ENCODE results near the gene CTNNA3.

CTNNA3 gene

DNA sequence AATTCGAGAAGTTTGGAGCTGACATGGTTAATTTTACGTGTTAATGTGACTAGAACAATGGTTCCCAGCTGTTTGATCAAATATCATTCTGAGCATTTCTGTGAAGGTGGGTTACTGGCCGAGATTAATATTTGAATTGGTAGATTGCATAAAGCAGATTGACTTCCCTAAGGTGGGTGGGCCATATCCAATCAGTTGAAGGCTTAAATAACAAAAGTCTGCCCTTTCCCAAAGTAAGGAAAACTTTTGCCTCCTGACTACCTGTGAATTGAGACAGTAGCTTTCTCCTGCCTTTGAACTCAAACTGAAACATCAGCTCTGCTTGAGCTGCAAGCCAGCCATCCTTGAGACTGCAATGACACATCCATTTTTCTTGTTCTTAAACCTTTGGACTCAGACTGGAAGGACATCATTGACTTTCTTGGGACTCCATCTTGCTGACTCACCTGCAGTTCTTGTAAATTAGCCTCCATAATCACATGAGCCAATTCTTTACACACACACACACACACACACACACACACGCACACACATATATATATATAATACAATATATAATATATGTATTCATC is 833.2 kb downstream of the CTNNA3 start:
- DNase-seq (ENCODE audit: low spot score) = no peak

DNA sequence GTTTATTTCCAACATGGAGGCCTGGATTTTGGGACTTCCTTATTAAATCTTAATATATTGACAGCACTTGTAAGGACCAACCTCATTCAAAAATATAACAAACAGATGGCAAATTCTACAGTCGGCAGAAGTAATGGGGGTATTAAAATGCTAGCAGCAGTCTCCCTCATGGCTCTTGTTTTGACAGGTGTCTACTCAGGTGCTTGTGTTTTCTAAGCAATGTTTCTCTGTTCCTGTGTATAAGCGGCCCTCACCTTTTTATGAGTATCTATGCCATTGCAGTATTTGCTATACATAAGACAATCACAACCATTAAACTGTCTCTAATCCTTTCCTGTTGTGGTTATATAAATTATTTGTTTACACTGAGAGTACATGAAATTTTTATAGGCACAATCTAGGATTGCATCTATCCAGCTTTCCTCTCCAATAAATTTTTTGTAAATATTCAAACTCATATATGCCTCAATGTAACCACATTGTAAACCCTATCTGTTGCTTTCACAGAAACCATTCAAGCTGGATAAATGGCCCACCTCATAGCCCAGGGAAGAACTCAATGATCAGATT is 835.5 kb downstream of the CTNNA3 start:
- no peak for DNase-seq (ENCODE audit: low spot score)

DNA sequence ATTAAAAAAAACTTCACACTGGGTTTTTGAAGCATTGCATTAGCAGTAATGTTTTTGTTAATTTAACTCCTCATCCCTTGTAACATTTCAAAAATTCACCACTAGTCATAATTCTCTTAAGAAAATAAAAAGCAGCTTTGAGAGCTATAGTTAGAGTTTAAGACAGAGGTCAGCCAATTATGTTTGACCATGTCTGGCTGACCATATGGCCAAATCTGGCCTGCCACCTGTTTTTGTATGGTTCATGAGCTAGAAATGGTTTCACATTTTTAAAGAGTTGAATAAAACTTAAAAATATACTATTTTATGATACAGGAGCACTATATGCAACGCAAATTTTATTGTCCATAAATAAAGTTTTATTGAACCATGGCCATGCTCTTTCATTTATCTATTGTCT is 843.2 kb downstream of the CTNNA3 start:
- DNase-seq (ENCODE audit: low spot score) = no peak

DNA sequence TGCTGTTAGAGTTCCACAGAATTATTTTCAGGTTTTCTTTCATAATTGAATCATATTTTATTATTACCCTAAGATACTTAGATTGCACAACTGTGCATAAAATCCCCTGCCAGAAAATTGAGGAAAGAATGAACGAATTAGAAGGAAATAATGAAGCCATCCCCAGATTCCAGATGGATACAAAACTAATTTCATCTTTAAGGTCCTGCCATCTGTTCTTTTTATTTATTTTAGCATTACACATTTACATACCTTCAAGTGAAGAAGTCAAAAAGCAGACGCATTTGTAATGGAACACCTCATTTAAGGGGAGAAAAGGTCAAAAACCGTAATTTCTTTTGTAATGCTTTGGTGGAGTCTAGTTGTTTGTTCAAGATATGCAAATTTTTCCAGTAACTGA is 847.1 kb downstream of the CTNNA3 start:
- no peak for DNase-seq (ENCODE audit: low spot score)

DNA sequence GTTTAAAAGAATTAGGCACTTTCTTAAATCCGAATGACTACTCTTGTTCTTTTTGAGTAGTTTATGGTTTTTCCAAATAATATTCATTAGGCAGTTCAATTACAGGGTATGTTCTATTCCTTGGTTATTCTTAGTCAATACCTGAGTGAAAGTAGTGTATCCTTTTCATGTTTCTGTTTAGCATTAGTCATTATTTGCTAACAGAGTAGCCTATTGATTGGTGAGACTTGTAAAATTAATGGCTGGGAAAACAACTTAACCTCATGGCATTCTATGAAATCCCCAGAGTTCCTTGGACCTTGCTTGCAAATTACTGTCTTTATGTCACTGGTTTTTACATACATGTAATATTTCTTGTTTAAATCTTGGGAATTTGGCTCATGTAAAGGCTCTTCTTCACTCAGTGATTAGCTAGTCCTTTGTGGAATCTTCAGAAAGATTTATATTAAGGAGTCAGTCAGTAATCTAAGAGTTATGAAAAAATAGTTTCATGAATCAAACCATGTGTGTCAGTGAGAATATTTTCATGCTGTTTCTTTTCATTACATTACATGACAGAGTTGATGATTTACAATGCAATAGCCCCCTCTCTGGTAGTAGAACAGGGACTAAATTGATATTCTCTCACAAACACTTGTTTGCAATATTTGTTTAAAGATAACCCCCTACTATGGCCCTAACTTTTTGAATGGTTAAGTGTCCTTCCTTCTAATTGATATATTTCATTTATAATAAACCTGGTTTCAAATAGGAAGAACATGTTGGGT is 851.6 kb downstream of the CTNNA3 start:
- DNase-seq (ENCODE audit: low spot score) = no peak

DNA sequence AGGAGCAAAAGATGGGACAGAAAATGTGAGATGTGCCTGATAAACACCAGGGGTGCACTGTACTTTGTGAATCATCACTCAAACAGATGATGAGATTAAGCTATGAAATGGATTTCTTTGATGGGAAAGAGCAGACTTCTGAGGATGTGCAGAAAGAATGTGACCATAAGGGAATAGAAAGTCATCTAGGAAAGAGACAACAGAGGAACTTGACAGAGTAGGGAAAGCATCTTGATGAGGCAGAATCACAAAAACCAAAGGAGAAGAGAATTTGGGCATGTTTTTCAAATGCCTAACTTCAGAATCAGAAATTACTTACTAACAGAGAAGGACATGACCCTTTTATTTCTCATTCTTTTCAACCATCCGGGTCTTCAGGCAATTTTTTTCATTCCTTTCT is 852.6 kb downstream of the CTNNA3 start:
- DNase-seq (ENCODE audit: low spot score) = no peak

DNA sequence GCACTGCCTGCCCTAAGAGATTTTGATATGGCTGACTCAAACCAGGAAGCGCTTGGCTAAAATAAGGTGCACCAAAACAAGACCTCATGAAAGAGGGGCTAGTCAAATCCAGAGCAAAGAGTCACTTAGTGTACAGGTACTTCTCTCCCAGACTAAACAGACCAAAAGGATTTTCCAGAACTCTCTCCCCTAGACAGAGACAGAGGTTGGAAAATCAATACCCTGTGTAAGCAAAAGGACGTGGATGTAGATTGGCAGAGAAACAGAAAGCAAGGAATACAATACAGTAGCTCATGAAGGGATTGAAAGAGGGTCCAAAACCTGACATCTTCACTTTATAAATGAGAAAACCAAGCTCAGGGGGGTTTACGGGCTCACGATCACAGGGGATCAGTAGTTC is 853.1 kb downstream of the CTNNA3 start:
- no peak for DNase-seq (ENCODE audit: low spot score)

DNA sequence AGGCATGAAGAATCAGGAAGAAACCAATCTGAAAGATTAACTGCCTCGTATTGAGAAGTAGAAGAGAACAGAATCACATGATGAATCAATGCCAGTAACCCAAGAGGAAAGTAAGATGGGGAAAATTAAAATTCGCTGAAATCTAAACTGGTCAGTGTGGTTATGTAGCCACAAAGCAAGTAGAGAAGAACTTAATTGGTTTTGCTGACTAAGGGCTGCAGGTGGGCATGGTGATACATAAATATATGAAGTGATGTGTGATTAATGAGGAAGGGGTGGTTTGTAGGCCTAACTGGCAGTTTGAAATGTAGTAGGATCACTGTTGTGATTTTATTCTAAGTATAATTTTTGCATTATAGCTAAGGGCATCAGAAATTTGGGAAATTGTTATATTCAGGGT is 853.6 kb downstream of the CTNNA3 start:
- DNase-seq (ENCODE audit: low spot score) = no peak

DNA sequence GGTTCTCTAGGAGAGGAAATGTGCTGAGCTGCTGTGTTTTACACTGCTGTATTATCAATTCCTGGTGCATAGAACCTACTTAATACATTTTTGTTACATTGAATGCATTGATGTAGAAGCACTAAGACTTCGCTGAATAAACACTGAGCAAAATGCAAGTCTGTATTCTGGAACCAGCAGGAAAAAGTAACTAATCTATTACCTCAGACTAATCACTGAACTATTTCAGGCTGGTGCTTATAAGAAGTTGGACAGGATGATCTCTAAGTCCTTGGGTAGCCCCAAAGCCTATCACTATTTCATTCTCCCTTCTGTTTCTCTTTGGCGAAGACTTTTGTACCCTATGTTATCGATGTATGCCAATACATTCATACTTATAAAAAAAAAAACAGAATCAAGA is 857.3 kb downstream of the CTNNA3 start:
- DNase-seq (ENCODE audit: low spot score) = no peak

DNA sequence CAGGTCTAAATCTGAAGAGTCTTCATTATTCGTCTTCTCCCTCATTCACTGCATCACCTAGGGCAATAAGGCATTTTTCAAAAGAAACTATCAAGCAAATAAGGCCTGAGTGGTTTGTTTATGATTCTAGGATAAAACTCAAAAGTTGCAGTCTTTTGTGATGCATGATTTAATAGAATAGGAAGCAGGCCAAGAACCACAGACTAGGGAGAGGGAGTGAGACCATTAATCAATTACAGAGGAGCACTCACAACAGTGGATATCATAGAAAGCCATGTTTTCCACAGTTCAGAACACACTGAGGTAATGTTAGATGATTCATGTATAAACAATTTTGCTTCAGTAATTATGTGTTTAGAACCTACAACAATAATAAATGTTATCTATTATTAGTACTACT is 858.0 kb downstream of the CTNNA3 start:
- DNase-seq (ENCODE audit: low spot score) = no peak

DNA sequence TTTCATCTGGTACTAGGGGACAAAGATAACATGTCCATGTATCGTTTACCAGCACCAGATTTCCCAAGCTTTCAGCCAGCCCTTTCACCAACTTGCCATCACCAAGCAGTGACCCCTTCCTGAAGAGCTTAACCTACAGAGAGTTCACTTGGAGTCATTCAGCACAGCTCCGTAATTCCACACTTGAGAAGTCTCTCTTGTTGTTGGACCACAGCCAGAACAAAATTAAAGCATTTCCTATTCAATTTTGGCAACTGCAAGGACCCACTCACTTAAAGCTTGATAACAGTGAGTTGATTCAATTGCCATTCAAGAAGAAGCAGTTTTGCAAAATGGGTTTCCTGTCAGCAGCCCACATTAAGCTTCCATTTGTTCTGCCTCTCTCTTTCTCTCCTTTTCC is 858.7 kb downstream of the CTNNA3 start:
- DNase-seq (ENCODE audit: low spot score) = no peak

DNA sequence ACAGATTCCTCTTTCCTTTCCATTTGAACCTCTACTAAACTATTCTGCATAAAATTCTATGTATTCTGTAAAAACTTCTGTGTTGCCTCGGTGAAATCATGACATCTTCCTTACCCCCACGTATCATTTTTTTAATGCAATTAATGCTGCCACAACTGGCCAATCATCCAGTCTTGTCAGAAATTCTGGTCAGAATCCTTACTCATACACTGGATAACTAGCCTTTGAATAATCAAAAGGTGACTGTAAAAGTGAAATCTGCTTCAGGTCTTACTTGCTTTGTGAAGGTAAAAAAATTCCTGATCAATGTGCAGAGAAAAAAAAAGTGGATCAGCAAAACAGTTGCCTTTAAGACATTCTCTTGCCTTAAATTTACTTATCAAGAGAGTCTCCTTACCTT is 859.2 kb downstream of the CTNNA3 start:
- no peak for DNase-seq (ENCODE audit: low spot score)

DNA sequence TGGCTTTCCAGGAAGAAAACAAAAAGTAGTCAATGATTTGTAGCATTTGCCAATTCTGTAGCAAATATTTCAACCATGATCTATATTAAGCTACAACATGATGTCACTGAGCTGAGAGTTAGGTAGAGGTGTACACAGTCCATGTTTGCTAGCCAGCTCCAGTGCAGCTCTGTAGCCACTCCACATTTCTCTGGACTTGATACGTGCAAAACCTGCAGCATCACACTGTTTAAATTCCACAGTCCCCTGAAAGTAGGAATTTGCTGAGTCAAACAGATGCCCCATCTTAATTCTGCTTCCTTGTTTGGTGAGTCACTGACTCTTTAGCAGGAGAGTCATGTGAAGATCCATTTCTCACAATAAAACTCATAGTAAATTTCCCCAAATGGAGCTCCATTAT is 859.9 kb downstream of the CTNNA3 start:
- DNase-seq (ENCODE audit: low spot score) = no peak

DNA sequence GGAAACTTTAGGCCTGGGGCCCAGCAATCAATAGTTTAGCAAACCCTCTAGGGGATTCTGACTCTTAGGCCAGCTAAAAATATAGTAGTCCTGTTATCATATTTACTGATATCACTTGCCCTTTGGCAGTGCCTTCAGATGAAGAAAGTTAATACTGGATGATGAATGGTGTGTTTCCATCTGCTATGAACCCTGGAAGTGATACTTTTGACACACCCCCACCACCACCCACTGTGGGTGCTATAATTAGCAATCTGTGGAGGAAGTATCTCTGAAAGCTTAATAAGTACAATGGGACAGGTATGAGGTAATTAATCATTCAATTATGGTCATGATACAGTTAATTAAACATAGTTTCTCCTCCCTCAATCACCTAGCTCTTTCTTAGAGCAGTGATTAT is 860.6 kb downstream of the CTNNA3 start:
- no peak for DNase-seq (ENCODE audit: low spot score)

DNA sequence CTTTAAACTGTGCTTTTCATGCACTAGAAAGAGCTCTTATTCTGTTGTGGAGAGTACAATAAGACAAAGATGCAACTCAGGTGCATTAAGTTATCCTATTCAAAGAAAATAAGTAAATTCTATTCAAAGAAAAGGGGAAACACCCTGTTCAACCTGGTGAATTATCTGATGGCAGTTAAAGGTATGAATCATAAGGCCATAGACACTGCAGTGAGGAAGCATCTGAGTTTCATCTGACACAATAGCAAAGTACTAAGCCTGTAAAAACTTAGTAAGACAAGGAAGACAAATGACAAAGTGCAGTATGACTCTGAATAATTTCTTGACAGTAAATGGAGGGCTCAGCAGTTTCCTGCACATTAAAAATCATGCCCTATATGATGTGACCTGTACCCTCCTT is 861.2 kb downstream of the CTNNA3 start:
- no peak for DNase-seq (ENCODE audit: low spot score)

DNA sequence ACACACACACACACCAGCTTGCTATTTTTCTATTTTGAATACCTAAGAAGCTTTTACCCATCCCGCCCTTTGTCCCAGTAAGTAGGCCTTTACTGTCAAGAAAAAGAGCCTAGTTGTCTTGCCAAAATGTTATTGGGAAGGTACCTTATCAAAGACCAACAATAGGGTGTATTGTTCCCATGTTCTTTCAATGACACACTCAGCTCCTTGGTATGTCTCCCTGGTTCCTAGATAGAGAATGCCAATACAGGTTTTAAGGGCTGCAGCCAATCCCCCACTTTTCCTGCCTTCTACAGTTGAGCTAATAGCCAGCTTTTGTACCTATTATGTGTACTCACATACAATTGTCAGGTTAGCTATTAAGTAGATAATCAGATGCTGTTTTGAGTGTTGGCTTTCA is 862.1 kb downstream of the CTNNA3 start:
- DNase-seq (ENCODE audit: low spot score) = no peak

DNA sequence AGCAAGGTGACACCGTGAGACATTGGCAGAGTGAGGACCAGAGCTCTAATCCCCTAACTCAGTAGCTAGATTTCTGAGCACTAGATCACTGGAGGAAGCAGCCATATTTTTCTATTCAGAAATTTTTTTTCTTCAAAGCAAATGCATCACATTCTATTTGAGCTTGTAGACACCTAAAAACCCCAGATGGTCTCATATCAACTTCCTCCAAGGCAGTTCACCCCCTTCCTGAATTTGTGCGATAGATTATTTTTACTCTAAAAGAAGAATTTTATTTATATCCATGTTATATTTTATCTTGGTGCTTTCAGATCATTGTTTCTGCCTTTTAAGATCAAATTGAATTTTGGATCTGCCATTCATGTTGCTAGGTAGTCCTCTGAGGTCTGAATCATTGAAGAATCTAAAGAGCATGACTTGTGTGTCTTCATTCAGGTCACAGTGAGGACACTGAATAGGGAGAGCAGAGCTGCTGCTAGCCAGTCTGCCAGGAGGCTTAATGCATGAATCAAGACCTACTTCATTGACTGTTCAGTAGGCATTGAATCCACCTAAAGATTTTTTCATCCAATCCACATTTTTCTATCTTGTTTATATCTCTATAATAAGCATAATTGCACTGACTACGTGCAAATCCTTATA is 863.1 kb downstream of the CTNNA3 start:
- DNase-seq (ENCODE audit: low spot score) = no peak

DNA sequence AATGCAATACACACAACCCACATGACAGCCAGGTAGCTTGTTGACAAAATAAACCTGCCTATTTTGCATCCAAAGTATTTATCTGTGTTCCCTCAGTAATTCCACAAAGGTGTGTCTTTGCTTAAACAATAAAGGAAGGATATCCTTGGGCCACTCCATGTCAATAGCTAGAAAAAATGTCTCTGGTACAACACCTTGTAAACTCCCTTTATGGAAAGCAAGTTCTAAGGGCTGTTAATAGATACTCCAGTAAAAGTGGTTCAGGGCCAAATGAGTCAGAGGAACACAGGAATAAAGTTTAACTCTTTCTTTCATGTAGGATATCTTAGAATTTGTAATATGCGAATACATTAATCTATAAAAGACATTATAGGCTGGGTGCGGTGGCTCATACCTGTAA is 867.0 kb downstream of the CTNNA3 start:
- no peak for DNase-seq (ENCODE audit: low spot score)

DNA sequence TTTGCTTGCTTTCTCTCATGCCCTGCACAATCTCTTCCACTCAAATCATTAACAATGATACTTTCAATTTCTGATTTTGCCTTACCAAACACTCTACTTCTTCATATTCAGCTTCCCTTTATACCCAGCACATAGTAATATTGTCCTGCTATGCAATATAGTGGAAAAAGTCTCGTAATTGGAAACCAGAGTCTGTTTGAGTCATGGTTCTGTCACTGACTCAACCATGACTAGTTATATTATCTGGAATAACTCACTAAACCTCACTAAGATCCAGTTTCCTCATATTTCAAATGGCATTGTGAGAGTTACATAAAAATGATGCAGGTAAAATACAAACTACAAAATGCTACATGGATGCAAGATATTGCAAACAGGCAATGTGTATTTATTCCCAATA is 868.6 kb downstream of the CTNNA3 start:
- DNase-seq (ENCODE audit: low spot score) = no peak

DNA sequence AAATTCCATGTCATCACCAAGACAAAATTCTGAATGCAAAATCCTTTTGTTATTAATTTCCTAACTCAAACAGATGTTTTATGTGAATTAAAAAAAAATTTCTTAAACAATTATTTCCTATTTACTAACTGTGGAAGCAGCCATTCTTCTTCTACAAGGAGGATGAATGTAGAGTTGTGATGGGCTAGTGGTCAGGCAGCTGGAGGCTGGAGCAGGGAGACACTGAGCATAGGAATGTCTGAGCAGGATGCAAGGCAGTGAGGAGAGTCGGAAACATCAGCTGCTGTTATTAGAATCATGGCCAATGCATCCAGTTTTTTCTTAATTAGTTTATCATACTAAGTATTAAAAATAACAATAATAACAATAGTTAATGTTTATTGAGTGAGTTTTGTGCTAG is 872.7 kb downstream of the CTNNA3 start:
- DNase-seq (ENCODE audit: low spot score) = no peak

DNA sequence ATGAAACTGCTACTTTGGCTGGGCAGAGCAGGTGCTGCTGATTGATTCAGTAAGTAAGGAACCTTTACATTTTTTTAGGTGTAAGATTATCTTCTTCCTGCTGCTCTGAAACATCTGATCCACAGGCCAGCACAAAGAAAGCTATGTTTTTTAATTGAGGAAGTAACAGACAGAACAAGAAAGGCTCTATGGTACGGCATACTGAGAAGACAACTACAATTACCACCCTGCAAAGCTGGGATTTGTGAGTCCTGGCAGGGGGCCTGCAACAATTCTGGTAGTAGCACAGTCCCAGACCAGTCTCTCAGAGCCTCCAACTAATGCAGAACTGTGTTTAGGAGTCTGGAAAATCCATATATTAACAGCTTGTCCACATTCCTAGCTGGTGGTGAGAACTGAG is 873.2 kb downstream of the CTNNA3 start:
- peak; percentile 52 for DNase-seq (ENCODE audit: low spot score)

DNA sequence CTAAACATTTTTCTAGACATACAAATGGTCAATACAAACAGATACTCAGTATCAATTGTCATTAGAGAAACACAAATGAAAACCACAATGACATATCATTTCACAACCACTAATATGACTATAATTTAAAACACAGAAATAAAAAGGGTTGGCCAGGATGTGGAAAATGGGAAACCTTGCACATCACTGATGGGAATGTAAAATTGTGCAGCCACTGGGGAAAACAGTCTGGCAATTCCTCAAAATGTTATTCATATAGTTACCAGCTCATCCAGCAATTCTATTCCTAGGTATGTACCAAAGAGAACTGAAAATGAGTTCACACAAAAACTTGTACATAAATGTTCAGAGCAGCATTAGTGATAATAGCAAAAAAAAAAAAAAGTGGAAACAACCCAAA is 876.3 kb downstream of the CTNNA3 start:
- no peak for DNase-seq (ENCODE audit: low spot score)

DNA sequence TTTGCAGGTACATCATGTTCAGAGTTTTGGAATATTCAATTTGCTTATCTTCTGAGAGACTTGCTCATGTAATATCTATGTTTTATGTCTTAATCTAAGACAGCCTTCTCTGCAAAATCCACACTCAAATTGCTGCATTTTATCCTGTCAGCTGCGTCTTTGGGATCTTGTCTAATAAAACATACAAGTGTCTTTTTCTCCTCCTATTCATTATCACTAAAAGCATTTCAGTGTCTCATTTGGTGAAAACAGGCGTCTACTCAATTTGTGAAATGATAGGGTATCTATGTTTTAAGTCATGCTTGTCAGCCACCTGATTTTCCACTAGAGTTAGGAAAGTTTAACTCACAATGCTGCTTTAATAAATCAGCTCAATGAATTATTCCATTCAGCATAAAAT is 882.9 kb downstream of the CTNNA3 start:
- no peak for DNase-seq (ENCODE audit: low spot score)

Data from ecto neural progenitor cell (in vitro differentiated cells).